GM12878 (cell line): ENCODE results near the gene RNPS1. TPM values are rescaled to one million over a fixed set of nuclear protein-coding genes. Genes with fewer than 3 reads are reported as not detected.

Experiments
- ATAC-seq: fragments of 200-7000 bp; cut with Tn5 transposase; 3 replicates; pipeline ENCODE4 v1.9.1; 2020; ENCODE audit warnings: mild to moderate bottlenecking, moderate library complexity
- BruUV-seq: library from RNA; stranded (reverse); fragments of 400-500 nt; replicated peaks from 2 replicates; lab custom pipeline; 2021; lab: Mats Ljungman, UMichigan
- CTCF ChIA-PET: fragments of 300-600 bp; sonication (Branson Sonifier 250); formaldehyde crosslinking; extraction: SDS; loops from one replicate; lab custom pipeline; 2021; ENCODE audit warnings: inconsistent platforms; lab: Yijun Ruan, JAX
- POLR2A ChIA-PET: fragments of 350-600 bp; formaldehyde crosslinking; extraction: SDS; loops from one replicate; lab custom pipeline; 2021; ENCODE audit warnings: inconsistent platforms; lab: Charles Lee
- RAD21 ChIA-PET: fragments of 300-600 bp; sonication (Branson Sonifier 250); formaldehyde crosslinking; loops from one replicate; lab custom pipeline; 2023; ENCODE audit warnings: antibody characterized with exemption; ENCODE audit not compliant: unreplicated experiment; lab: Charles Lee
- SMC1A ChIA-PET: fragments of 300-600 bp; sonication (Branson Sonifier 250); formaldehyde crosslinking; loops from one replicate; lab custom pipeline; 2023; ENCODE audit not compliant: unreplicated experiment, uncharacterized antibody; lab: Charles Lee
- DNase-seq: peaks from one replicate; pipeline ENCODE4 v3.0.0-alpha.2; 2011; ENCODE audit warnings: low read depth, low spot score
- FAIRE-seq: peaks from 3 replicates; lab custom pipeline; 2011; peaks lifted over from hg19 to GRCh38; lab: Jason Lieb, UNC
- H2AFZ ChIP-seq: 2 replicates; pipeline ENCODE4 v1.6.0; 2011; ENCODE audit warnings: low read depth, low read length, control low read depth; ENCODE audit not compliant: control insufficient read depth
- H3K27ac ChIP-seq: 2 replicates; pipeline ENCODE4 v1.5.1; 2011; ENCODE audit warnings: control low read depth; ENCODE audit not compliant: control insufficient read depth, insufficient read depth
- H3K27me3 ChIP-seq, 2 experiments: replicated peaks in 1 of 2; 2 replicates each; pipeline versions ENCODE4 v1.6.0 to v1.6.1; 2011; ENCODE audit warnings: low read length in 1 of 2; ENCODE audit not compliant: control insufficient read depth in 2 of 2, insufficient read depth in 2 of 2
- H3K36me3 ChIP-seq, 2 experiments: 2 replicates each; pipeline ENCODE4 v1.5.1; 2011; ENCODE audit warnings: low read length in 1 of 2; ENCODE audit not compliant: control insufficient read depth in 2 of 2, insufficient read depth in 2 of 2
- H3K4me1 ChIP-seq: 2 replicates; pipeline ENCODE4 v1.6.1; 2011; ENCODE audit warnings: mild to moderate bottlenecking, low read length, moderate library complexity, mixed read lengths; ENCODE audit not compliant: control insufficient read depth, insufficient read depth
- H3K4me2 ChIP-seq: 2 replicates; pipeline ENCODE4 v1.6.0; 2011; ENCODE audit warnings: control low read depth; ENCODE audit not compliant: control insufficient read depth, insufficient read depth
- H3K4me3 ChIP-seq: fragments of 200-600 bp; sonication (generic); 2 replicates; pipeline ENCODE4 v1.5.1; 2016
- H3K79me2 ChIP-seq: 2 replicates; pipeline ENCODE4 v1.6.0; 2011; ENCODE audit warnings: low read length; ENCODE audit not compliant: control insufficient read depth, insufficient read depth
- H3K9ac ChIP-seq: 2 replicates; pipeline ENCODE4 v1.8.0; 2011; ENCODE audit warnings: low read length, control low read depth, mixed read lengths; ENCODE audit not compliant: control insufficient read depth, insufficient read depth
- H3K9me3 ChIP-seq: replicated peaks from 3 replicates; pipeline ENCODE4 v1.5.1; 2011; ENCODE audit warnings: mild to moderate bottlenecking, low read length; ENCODE audit not compliant: control insufficient read depth, insufficient read depth
- H4K20me1 ChIP-seq: 2 replicates; pipeline ENCODE4 v1.6.0; 2011; ENCODE audit not compliant: control insufficient read depth, insufficient read depth
- CREM ChIP-seq: IDR thresholded peaks from 2 replicates; pipeline ENCODE4 v1.6.1; 2014; ENCODE audit warnings: antibody characterized with exemption, low read depth
- FOXM1 ChIP-seq: IDR thresholded peaks from 2 replicates; pipeline ENCODE4 v1.6.1; 2012; ENCODE audit warnings: low read depth, mild to moderate bottlenecking, inconsistent platforms, low read length, moderate library complexity
- KDM1A ChIP-seq: fragments of 200-600 bp; sonication (generic); IDR thresholded peaks from 2 replicates; pipeline ENCODE4 v1.6.1; 2016; ENCODE audit warnings: borderline replicate concordance
- MTA2 ChIP-seq: fragments of 450-650 bp; IDR thresholded peaks from 2 replicates; pipeline ENCODE4 v1.6.1; 2016; ENCODE audit warnings: low read depth, mild to moderate bottlenecking, moderate library complexity
- MYB ChIP-seq: fragments of 150-350 bp; IDR thresholded peaks from 2 replicates; pipeline ENCODE4 v1.6.1; 2014; ENCODE audit warnings: mild to moderate bottlenecking, low read depth, low read length, borderline replicate concordance
- WGBS: methylation state at CpG from one replicate; pipeline ENCODE4 v1.1.6; 2016; ENCODE audit warnings: low lambda C conversion rate; ENCODE audit not compliant: insufficient replicate concordance, insufficient coverage; ENCODE audit errors: missing lambda C conversion rate; 5-methylcytosine and 5-hydroxymethylcytosine counted together
- in situ Hi-C: fragments of 300-500 bp; cut with MboI; formaldehyde crosslinking; loops from 9 replicates; pipeline ENCODE4 v1.14.3; 2018; ENCODE audit warnings: mixed read lengths
- intact Hi-C: fragments of 100-400 bp; cut with micrococcal nuclease; formaldehyde crosslinking; loops from one replicate; pipeline ENCODE4 v1.14.2; 2022; ENCODE audit not compliant: unreplicated experiment
- polyA plus RNA-seq, 11 experiments: library from polyadenylated mRNA; depleted of rRNA in 4 of 11; unstranded in 6 of 11; stranded (reverse) in 5 of 11; fragments of >200 nt; fragmentation: Nextera tagmentation in 4 of 11; fragmentation: Illumina TruSeq in 1 of 11; extraction: Ambion mirVana in 4 of 11; extraction: Trizol in 1 of 11; gene quantifications; 1 replicate in 1 of 11; 2 replicates in 10 of 11; pipeline versions ENCODE4 v1.2.1 to v1.2.3, GENCODE V29; 2011 to 2016; ENCODE audit warnings: inconsistent platforms in 2 of 11, missing spikeins in 2 of 11, low read depth in 1 of 11
- total RNA-seq, 4 experiments: library from RNA; depleted of rRNA in 3 of 4; stranded (reverse); fragments of >200 nt in 3 of 4; fragmentation: Illumina TruSeq in 1 of 4; extraction: Trizol in 1 of 4; gene quantifications; 2 replicates each; pipeline versions ENCODE4 v1.2.1 to v1.2.3, GENCODE V29; 2013 to 2021
- TF ChIP-seq, protein P1 (sequence below): fragments of 450-650 bp; IDR thresholded peaks from 2 replicates; pipeline ENCODE4 v1.6.1; 2017; ENCODE audit warnings: mild to moderate bottlenecking, moderate library complexity
- TF ChIP-seq, protein P2 (sequence below): fragments of 450-650 bp; IDR thresholded peaks from 2 replicates; pipeline ENCODE4 v1.6.1; 2017; ENCODE audit warnings: low read depth, mild to moderate bottlenecking, moderate library complexity
- TF ChIP-seq, protein P3 (sequence below): fragments of 450-650 bp; IDR thresholded peaks from 2 replicates; pipeline ENCODE4 v1.6.1; 2016; ENCODE audit warnings: mild to moderate bottlenecking, moderate library complexity, borderline replicate concordance
- TF ChIP-seq, protein P4 (sequence below): fragments of 450-650 bp; conservative IDR thresholded peaks from 2 replicates; pipeline ENCODE4 v1.6.1; 2017; ENCODE audit warnings: mild to moderate bottlenecking, moderate library complexity
- TF ChIP-seq, protein P5 (sequence below): IDR thresholded peaks from 2 replicates; pipeline ENCODE4 v1.6.1; 2011; ENCODE audit warnings: borderline replicate concordance, low read depth, mild to moderate bottlenecking, moderate library complexity, mixed read lengths, low read length; ENCODE audit not compliant: insufficient read depth; ENCODE audit errors: extremely low read length

The RNPS1 gene
- total and polyA plus RNA-seq, 10 of the 15 experiments (the other 5 are each of a cell fraction or from before 2014, with no cell fraction given), result 38.2 to 359 (median 188) TPM

DNA sequence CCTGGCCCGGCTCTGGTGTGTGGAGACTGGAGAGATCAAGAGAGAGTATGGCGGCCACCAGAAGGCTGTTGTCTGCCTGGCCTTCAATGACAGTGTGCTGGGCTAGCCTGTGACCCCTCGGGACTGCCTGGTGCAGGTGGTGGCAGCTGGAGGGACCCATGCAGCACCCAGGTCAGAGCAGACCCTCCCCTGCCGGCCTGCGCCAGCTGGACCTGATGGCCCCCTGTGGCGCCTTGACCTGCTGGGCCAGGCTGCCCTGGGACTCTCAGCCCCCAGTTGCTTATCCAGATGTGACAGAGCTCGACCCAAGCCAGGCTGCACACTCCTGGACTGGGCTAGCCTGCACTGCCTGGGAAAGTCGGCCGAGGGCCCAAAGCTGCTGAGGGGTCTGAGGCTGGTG lies 59.2 kb downstream of the RNPS1 start:
- POLR2A ChIA-PET, result no interaction called here
- ATAC-seq (no peak), DNase-seq (no peak), FAIRE-seq (no peak)
- peaks cover 28% of the 10 kb centered on the region for H3K79me2 ChIP-seq
- SMC1A ChIA-PET, result no interaction called here
- WGBS, result 90% methylated on average over 9 of the region's 9 CpGs
- in situ Hi-C loops (no loop called here), intact Hi-C loops (loop anchor here (5.0 kb wide), 1 partner anchor 44 kb away; the partner anchor contains the start of gene ECI1)
- no peak overlapping the region for H3K9ac ChIP-seq
- RAD21 ChIA-PET, result no interaction called here
- H3K36me3 ChIP-seq, result peaks cover 8 to 19% of the 10 kb centered on the region in 2 experiments; a peak in 3 of 4 replicates
- H2AFZ ChIP-seq, result no peak overlapping the region
- H3K27me3 ChIP-seq, result no peaks in the 10 kb centered on the region
- H3K27ac ChIP-seq, result no peak overlapping the region
- CTCF ChIA-PET, result no interaction called here
- BruUV-seq, result no TSS peak
- H3K4me2 ChIP-seq, result no peak overlapping the region
- H3K4me1 ChIP-seq, result peaks cover 6% of the 10 kb centered on the region; the same call in 1 of the 2 replicates
- no peak overlapping the region for H3K4me3 ChIP-seq
- no peaks in the 10 kb centered on the region for H4K20me1 ChIP-seq
- no peaks in the 10 kb centered on the region for H3K9me3 ChIP-seq
- TF ChIP-seq MTA2 (no peak), KDM1A (no peak), FOXM1 (no peak), CREM (no peak), MYB (no peak)
- TF ChIP-seq, protein P1, sequence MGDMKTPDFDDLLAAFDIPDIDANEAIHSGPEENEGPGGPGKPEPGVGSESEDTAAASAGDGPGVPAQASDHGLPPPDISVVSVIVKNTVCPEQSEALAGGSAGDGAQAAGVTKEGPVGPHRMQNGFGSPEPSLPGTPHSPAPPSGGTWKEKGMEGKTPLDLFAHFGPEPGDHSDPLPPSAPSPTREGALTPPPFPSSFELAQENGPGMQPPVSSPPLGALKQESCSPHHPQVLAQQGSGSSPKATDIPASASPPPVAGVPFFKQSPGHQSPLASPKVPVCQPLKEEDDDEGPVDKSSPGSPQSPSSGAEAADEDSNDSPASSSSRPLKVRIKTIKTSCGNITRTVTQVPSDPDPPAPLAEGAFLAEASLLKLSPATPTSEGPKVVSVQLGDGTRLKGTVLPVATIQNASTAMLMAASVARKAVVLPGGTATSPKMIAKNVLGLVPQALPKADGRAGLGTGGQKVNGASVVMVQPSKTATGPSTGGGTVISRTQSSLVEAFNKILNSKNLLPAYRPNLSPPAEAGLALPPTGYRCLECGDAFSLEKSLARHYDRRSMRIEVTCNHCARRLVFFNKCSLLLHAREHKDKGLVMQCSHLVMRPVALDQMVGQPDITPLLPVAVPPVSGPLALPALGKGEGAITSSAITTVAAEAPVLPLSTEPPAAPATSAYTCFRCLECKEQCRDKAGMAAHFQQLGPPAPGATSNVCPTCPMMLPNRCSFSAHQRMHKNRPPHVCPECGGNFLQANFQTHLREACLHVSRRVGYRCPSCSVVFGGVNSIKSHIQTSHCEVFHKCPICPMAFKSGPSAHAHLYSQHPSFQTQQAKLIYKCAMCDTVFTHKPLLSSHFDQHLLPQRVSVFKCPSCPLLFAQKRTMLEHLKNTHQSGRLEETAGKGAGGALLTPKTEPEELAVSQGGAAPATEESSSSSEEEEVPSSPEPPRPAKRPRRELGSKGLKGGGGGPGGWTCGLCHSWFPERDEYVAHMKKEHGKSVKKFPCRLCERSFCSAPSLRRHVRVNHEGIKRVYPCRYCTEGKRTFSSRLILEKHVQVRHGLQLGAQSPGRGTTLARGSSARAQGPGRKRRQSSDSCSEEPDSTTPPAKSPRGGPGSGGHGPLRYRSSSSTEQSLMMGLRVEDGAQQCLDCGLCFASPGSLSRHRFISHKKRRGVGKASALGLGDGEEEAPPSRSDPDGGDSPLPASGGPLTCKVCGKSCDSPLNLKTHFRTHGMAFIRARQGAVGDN, result no peak
- TF ChIP-seq, protein P2, sequence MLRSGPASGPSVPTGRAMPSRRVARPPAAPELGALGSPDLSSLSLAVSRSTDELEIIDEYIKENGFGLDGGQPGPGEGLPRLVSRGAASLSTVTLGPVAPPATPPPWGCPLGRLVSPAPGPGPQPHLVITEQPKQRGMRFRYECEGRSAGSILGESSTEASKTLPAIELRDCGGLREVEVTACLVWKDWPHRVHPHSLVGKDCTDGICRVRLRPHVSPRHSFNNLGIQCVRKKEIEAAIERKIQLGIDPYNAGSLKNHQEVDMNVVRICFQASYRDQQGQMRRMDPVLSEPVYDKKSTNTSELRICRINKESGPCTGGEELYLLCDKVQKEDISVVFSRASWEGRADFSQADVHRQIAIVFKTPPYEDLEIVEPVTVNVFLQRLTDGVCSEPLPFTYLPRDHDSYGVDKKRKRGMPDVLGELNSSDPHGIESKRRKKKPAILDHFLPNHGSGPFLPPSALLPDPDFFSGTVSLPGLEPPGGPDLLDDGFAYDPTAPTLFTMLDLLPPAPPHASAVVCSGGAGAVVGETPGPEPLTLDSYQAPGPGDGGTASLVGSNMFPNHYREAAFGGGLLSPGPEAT, result no peak
- TF ChIP-seq, protein P3, sequence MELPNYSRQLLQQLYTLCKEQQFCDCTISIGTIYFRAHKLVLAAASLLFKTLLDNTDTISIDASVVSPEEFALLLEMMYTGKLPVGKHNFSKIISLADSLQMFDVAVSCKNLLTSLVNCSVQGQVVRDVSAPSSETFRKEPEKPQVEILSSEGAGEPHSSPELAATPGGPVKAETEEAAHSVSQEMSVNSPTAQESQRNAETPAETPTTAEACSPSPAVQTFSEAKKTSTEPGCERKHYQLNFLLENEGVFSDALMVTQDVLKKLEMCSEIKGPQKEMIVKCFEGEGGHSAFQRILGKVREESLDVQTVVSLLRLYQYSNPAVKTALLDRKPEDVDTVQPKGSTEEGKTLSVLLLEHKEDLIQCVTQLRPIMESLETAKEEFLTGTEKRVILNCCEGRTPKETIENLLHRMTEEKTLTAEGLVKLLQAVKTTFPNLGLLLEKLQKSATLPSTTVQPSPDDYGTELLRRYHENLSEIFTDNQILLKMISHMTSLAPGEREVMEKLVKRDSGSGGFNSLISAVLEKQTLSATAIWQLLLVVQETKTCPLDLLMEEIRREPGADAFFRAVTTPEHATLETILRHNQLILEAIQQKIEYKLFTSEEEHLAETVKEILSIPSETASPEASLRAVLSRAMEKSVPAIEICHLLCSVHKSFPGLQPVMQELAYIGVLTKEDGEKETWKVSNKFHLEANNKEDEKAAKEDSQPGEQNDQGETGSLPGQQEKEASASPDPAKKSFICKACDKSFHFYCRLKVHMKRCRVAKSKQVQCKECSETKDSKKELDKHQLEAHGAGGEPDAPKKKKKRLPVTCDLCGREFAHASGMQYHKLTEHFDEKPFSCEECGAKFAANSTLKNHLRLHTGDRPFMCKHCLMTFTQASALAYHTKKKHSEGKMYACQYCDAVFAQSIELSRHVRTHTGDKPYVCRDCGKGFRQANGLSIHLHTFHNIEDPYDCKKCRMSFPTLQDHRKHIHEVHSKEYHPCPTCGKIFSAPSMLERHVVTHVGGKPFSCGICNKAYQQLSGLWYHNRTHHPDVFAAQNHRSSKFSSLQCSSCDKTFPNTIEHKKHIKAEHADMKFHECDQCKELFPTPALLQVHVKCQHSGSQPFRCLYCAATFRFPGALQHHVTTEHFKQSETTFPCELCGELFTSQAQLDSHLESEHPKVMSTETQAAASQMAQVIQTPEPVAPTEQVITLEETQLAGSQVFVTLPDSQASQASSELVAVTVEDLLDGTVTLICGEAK, result no peak
- TF ChIP-seq, protein P4, sequence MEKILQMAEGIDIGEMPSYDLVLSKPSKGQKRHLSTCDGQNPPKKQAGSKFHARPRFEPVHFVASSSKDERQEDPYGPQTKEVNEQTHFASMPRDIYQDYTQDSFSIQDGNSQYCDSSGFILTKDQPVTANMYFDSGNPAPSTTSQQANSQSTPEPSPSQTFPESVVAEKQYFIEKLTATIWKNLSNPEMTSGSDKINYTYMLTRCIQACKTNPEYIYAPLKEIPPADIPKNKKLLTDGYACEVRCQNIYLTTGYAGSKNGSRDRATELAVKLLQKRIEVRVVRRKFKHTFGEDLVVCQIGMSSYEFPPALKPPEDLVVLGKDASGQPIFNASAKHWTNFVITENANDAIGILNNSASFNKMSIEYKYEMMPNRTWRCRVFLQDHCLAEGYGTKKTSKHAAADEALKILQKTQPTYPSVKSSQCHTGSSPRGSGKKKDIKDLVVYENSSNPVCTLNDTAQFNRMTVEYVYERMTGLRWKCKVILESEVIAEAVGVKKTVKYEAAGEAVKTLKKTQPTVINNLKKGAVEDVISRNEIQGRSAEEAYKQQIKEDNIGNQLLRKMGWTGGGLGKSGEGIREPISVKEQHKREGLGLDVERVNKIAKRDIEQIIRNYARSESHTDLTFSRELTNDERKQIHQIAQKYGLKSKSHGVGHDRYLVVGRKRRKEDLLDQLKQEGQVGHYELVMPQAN, result no peak
- TF ChIP-seq, protein P5, sequence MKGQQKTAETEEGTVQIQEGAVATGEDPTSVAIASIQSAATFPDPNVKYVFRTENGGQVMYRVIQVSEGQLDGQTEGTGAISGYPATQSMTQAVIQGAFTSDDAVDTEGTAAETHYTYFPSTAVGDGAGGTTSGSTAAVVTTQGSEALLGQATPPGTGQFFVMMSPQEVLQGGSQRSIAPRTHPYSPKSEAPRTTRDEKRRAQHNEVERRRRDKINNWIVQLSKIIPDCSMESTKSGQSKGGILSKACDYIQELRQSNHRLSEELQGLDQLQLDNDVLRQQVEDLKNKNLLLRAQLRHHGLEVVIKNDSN, result no peak
